HL-60 (cell line): ENCODE measurements around the gene SH3D19.

Experiments used
- TF ChIP-seq, protein P1 (sequence below): IDR thresholded peaks from one replicate; pipeline ENCODE4 v1.5.1; 2011; ENCODE audit warnings: low read length, control low read depth, inconsistent platforms; ENCODE audit not compliant: insufficient read depth
- TF ChIP-seq, protein P2 (sequence below): IDR thresholded peaks from 2 replicates; pipeline ENCODE4 v1.6.1; 2012; ENCODE audit warnings: low read depth; ENCODE audit not compliant: insufficient replicate concordance

DNA sequence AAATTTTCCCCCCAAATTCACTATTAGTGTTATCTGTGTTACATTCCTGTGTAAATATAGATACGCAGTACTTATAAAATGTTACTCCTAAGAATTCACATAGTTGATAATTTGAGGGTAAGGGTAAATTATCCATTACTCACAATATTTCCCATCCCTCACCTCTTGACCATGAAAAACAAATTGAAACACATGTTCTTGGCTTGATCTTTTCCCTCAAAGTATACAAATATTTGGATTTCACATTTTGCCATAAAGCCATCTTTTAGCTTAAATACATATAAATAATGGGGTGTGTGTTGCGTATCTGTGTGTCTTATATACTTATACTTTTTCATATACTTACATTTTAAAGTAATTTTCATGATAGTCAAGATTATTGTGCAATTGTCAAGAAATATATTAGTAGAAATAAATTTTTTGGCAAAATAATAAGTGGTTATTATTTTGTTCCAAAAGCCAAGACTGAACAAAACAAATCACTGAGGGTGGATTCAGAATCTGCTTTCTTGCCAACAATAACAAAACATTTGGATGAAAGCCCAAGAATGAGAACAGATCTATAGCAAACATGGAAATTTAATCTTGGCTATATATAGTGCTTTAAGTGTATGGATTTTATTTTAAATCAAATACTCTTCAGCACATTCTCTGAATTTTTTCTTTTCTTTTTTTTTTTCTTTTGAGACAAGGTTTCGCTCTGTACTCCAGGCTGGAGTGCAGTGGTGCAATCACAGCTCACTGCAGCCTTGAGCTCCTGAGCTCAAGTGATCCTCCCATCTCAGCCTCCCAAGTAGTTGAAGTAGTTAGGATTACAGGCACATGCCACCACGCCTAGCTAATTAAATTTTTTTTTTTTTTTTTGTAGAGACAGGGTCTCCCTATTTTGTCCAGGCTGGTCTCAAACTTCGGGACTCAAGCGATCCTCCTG, 97.0 kb downstream of the SH3D19 start:
- TF ChIP-seq, protein P1, sequence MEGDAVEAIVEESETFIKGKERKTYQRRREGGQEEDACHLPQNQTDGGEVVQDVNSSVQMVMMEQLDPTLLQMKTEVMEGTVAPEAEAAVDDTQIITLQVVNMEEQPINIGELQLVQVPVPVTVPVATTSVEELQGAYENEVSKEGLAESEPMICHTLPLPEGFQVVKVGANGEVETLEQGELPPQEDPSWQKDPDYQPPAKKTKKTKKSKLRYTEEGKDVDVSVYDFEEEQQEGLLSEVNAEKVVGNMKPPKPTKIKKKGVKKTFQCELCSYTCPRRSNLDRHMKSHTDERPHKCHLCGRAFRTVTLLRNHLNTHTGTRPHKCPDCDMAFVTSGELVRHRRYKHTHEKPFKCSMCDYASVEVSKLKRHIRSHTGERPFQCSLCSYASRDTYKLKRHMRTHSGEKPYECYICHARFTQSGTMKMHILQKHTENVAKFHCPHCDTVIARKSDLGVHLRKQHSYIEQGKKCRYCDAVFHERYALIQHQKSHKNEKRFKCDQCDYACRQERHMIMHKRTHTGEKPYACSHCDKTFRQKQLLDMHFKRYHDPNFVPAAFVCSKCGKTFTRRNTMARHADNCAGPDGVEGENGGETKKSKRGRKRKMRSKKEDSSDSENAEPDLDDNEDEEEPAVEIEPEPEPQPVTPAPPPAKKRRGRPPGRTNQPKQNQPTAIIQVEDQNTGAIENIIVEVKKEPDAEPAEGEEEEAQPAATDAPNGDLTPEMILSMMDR, result no peak
- TF ChIP-seq, protein P2, sequence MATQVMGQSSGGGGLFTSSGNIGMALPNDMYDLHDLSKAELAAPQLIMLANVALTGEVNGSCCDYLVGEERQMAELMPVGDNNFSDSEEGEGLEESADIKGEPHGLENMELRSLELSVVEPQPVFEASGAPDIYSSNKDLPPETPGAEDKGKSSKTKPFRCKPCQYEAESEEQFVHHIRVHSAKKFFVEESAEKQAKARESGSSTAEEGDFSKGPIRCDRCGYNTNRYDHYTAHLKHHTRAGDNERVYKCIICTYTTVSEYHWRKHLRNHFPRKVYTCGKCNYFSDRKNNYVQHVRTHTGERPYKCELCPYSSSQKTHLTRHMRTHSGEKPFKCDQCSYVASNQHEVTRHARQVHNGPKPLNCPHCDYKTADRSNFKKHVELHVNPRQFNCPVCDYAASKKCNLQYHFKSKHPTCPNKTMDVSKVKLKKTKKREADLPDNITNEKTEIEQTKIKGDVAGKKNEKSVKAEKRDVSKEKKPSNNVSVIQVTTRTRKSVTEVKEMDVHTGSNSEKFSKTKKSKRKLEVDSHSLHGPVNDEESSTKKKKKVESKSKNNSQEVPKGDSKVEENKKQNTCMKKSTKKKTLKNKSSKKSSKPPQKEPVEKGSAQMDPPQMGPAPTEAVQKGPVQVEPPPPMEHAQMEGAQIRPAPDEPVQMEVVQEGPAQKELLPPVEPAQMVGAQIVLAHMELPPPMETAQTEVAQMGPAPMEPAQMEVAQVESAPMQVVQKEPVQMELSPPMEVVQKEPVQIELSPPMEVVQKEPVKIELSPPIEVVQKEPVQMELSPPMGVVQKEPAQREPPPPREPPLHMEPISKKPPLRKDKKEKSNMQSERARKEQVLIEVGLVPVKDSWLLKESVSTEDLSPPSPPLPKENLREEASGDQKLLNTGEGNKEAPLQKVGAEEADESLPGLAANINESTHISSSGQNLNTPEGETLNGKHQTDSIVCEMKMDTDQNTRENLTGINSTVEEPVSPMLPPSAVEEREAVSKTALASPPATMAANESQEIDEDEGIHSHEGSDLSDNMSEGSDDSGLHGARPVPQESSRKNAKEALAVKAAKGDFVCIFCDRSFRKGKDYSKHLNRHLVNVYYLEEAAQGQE, result no peak
